ENCODE data around the gene ABCA2.
A peak's percentile ranks its signal among the peaks of the same experiment; 100 is the strongest.
"Not testable (repeated sequence)": the region's sequence is repeated elsewhere in the genome, so short reads cannot be mapped to it uniquely, and the experiment has no call there.

Gene ABCA2

DNA sequence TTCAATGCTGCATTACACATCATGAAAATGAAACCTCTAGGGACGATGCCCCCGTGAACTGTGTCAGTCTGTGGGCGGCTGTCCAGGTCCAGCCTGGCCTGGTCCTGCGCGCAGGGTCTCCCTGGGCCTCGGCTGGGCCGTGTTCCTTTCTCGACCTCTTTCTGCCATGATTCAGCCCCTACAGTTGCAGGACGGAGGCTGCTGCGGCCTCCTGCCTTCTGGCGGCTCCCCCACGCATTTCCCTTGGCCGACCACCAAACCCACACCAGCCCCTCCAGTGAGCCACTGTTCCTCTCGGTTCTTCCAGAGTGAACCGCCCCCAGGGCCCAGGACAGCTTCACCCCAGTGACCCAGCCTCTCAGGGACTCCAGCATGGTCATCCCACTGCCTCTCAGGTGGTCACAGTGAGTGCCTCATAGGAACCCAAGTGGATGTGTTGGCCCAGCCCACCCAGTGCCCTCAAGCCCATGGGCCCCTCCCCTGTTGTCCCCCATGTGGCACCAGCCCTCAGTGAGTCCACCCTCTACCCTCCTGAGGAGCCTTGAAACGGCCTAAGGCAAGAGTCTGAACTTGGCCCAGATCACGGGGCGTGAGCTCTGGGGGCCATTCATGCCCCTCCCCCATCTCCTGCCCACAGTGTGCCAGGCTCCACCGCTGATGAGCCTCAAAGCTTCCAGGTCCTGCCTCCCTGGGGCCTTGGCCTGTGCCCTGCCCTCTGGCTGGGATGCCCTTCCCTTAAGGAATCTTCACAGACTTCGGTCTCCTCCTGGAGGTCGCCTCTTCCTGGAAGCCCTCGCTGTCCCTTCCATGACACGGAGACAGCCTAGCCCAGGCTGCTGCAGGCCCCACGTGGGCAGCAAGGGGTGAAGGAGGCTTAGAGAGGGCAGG is 21.7 kb downstream of the ABCA2 start:
- TF ChIP-seq, protein P1, sequence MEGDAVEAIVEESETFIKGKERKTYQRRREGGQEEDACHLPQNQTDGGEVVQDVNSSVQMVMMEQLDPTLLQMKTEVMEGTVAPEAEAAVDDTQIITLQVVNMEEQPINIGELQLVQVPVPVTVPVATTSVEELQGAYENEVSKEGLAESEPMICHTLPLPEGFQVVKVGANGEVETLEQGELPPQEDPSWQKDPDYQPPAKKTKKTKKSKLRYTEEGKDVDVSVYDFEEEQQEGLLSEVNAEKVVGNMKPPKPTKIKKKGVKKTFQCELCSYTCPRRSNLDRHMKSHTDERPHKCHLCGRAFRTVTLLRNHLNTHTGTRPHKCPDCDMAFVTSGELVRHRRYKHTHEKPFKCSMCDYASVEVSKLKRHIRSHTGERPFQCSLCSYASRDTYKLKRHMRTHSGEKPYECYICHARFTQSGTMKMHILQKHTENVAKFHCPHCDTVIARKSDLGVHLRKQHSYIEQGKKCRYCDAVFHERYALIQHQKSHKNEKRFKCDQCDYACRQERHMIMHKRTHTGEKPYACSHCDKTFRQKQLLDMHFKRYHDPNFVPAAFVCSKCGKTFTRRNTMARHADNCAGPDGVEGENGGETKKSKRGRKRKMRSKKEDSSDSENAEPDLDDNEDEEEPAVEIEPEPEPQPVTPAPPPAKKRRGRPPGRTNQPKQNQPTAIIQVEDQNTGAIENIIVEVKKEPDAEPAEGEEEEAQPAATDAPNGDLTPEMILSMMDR (IDR thresholded peaks at IDR 0.05; ENCODE audit: insufficient read depth, low read depth, low read length, missing control alignments): no peak
- no peak overlapping the region for H3K4me3 ChIP-seq (ENCODE audit: low read length)
- DNase-seq (ENCODE audit: low read depth): no peak

DNA sequence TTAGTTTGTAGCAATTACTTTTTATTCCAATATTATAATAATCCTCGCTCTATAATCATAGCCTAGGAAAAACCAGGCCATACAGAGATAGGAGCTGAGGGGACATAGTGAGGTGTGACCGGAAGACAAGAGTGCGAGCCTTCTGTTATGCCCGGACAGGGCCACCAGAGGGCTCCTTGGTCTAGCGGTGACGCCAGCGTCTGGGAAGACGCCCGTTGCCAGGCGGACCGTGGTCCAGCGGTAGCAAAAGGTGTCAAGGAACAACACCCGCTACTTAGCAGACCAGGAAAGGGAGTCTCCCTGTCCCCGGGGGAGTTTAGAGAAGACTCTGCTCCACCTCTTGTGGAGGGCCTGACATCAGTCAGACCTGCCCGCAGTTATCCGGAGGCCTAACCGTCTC is 23.8 kb downstream of the ABCA2 start:
- not testable (repeated sequence) for DNase-seq (ENCODE audit: low read depth); H3K4me3 ChIP-seq (ENCODE audit: low read length)
- TF ChIP-seq, protein P1 (IDR thresholded peaks at IDR 0.05; ENCODE audit: insufficient read depth, low read depth, low read length, missing control alignments): peak; percentile 29

DNA sequence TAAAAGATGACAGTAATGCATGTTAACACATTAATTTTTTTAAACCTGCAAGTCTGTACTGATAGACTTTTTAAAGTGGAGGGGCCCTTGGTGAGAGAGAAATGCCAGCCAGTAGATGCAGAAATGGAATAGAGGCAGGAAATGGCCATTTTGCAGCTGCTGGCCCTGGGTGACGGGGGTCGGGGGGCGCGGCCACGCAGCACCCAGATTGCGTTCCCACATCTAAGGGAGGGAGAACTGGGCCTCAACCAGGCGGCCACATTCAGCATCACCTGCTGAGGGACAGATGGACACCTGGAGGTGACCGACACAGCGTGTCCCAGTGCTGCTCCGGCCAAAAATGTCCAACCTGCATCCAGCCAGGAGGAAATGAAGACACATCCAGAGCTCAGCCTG is 25.4 kb downstream of the ABCA2 start:
- TF ChIP-seq, protein P1 (IDR thresholded peaks at IDR 0.05; ENCODE audit: insufficient read depth, low read depth, low read length, missing control alignments): no peak

DNA sequence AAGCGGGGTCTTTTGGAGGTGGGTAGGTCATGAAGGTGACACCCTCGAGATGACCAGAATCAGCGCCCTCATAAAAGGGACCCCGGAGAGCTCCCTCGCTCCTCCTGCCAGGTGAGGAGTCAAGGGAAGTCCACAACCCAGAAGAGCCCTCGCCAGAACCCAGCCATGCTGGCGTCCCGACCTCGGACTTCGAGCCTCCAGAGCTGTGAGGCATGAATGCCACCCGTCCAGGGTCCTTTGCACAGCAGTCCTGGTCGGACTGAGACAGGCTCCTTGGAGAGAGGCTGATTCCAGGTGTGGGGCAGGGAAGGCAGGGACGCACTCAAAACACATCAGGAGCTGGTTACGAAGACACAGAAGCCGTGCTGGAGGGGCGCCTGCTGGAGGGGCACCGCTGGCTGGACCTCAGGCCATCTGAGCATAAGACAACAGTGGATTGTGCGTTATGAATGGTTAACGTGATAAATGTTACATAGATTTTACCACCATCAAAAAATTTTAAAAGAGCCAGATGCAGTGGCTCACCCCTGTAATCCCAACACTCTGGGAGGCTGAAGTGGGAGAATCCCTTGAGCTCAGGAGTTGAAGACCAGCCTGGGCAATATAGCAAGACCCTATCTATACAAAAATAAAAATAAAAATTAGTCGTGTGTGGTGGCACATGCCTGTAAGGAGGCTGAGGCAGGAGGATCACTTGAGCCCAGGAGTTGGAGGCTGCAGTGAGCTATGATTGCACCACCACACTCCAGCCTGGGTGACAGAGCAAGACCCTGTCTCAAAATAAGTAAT is 26.0 kb downstream of the ABCA2 start:
- DNase-seq (ENCODE audit: low read depth): no peak
- H3K4me3 ChIP-seq (ENCODE audit: low read length): no peak overlapping the region
- TF ChIP-seq, protein P1 (IDR thresholded peaks at IDR 0.05; ENCODE audit: insufficient read depth, low read depth, low read length, missing control alignments): no peak

More for the DNA sequence above, 25.4 kb downstream of the ABCA2 start:
- DNase-seq (ENCODE audit: low read depth): no peak
- H3K4me3 ChIP-seq (ENCODE audit: low read length): no peak overlapping the region

DNA sequence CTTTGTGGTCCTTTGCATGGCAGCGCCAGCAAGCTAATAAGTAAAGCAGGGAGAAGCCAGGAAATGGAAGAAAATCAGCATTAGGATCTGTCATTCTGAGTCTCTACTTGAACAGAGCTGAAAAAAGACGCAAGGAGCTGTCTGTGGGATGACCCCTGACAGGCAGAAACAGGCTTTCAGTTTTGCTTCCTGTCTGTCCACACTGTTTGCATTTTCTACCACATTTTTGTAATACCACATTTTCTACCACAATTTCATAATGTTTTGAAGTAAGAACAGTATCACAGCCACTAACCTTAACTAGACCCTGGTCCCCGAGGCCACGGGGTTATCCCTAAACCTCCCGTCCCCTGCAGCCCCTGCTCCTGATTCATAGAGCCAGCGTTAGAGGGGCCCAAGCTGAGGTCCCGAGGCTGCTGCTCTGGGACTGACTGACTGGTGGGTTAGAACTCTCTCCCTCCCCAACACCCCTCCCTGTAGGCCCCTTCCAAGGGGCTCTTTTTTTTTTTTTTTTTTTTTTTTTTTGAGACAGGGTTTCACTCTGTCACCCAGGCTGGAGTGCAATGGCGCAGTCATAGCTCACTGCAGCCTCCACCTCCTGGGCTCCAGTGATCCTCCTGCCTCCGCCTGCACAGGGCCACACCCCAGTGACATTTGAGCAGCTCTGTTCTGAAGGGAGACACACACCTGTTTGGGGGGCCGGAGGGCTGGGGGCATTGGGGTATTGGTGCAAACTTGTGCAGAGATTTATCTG is 27.7 kb downstream of the ABCA2 start:
- H3K4me3 ChIP-seq (ENCODE audit: low read length): no peak overlapping the region
- TF ChIP-seq, protein P1 (IDR thresholded peaks at IDR 0.05; ENCODE audit: insufficient read depth, low read depth, low read length, missing control alignments): no peak
- DNase-seq (ENCODE audit: low read depth): peak; percentile 59

DNA sequence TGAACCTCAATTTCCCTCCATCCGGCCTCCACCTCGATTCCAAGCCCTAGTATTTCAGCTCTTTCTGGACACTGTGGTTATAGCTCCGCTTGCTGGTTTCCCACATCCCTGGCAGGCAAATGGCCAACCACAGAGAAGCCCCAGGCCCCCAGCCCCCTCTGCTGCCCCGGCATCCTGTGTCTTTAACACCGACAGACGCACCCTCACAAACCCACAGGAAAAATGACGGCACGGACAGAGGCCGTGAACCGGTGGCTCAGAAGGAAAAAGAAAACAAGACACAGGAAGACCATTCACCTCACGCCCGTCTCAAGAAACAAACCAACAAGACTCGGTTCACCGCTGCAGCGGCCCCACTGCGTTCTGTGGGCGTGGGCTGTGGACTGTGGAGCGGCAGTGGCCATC is 30.2 kb downstream of the ABCA2 start:
- no peak overlapping the region for H3K4me3 ChIP-seq (ENCODE audit: low read length)
- TF ChIP-seq, protein P1 (IDR thresholded peaks at IDR 0.05; ENCODE audit: insufficient read depth, low read depth, low read length, missing control alignments): no peak
- DNase-seq (ENCODE audit: low read depth): no peak
